KMS-11 (cell line): ENCODE results near the gene DUSP22.

Experiments
- H2AFZ ChIP-seq: fragments of 200-600 bp; sonication (generic); 2 replicates; pipeline ENCODE4 v1.6.1; 2016; ENCODE audit warnings: antibody characterized with exemption, mixed run types, low read depth
- H3K27ac ChIP-seq: fragments of 200-600 bp; sonication (generic); 2 replicates; pipeline ENCODE4 v1.6.1; 2016; ENCODE audit warnings: mild to moderate bottlenecking, mixed run types
- H3K27me3 ChIP-seq: fragments of 200-600 bp; sonication (generic); 2 replicates; pipeline ENCODE4 v1.6.1; 2017; ENCODE audit warnings: mild to moderate bottlenecking, low read depth, mixed run types, moderate library complexity; ENCODE audit not compliant: insufficient read depth
- H3K36me3 ChIP-seq: fragments of 200-600 bp; sonication (generic); 2 replicates; pipeline ENCODE4 v1.6.1; 2017; ENCODE audit warnings: mild to moderate bottlenecking, mixed run types; ENCODE audit not compliant: insufficient read depth
- H3K4me1 ChIP-seq: fragments of 200-600 bp; sonication (generic); 2 replicates; pipeline ENCODE4 v1.6.1; 2016; ENCODE audit warnings: mild to moderate bottlenecking, low read depth, mixed run types; ENCODE audit not compliant: poor library complexity, severe bottlenecking
- H3K4me2 ChIP-seq: fragments of 200-600 bp; sonication (generic); 2 replicates; pipeline ENCODE4 v1.7.0; 2016; ENCODE audit warnings: mild to moderate bottlenecking, mixed run types
- H3K4me3 ChIP-seq: fragments of 200-600 bp; sonication (generic); IDR thresholded peaks from 2 replicates; pipeline ENCODE4 v1.6.1; 2017; ENCODE audit warnings: low read depth, low read length, mixed read lengths; ENCODE audit not compliant: insufficient read depth
- H3K79me2 ChIP-seq: fragments of 200-600 bp; sonication (generic); 2 replicates; pipeline ENCODE4 v1.6.1; 2016; ENCODE audit warnings: low read depth, mixed run types; ENCODE audit not compliant: insufficient read depth
- H3K9ac ChIP-seq: fragments of 200-600 bp; sonication (generic); 2 replicates; pipeline ENCODE4 v1.6.1; 2016; ENCODE audit warnings: mild to moderate bottlenecking, mixed run types
- H4K20me1 ChIP-seq: fragments of 200-600 bp; sonication (generic); 2 replicates; pipeline ENCODE4 v1.6.1; 2016; ENCODE audit warnings: mild to moderate bottlenecking, mixed run types; ENCODE audit not compliant: insufficient read depth
- TF ChIP-seq, protein P1 (sequence below): fragments of 200-600 bp; sonication (generic); conservative IDR thresholded peaks from 2 replicates; pipeline ENCODE4 v1.6.1; 2017; ENCODE audit warnings: low read depth, mild to moderate bottlenecking, antibody characterized with exemption, low read length, moderate library complexity, mixed read lengths

Gene DUSP22

DNA sequence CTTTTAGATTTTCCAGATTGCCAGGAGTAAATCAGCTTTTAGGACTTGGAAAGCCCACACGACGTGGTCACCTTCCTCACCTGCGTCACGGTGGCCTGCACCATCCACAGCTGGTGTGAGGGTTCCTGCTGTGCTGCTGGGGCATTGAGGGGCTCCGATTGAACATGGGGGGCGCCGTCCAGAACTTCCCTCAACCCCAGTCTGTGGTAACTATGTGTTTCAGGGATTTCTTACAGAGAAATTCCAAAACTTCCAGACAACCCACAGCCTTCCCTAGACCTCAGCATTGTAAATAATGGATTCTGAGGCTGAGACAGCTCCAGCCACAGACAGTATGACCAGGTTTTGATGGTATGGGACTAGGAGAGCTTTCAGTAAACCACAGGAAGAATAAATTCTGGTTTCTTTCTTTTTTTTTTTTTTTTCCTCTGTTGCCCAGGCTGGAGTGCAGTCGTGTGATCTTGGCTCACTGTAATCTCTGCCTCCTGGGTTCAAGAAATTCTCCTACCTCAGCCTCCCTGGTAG, 52.6 kb downstream of the DUSP22 start:
- Histone ChIP-seq H2AFZ (no peak overlapping the region), H3K4me2 (no peak overlapping the region), H3K27me3 (no peaks in the 10 kb centered on the region), H3K79me2 (0 out of 2 replicates have a peak, but pooled peaks cover 3% of the 10 kb centered on the region), H3K4me1 (peaks cover 8% of the 10 kb centered on the region), H3K9ac (no peak overlapping the region), H4K20me1 (no peaks in the 10 kb centered on the region), H3K36me3 (peaks cover 14% of the 10 kb centered on the region; the same call in 1 of the 2 replicates), H3K4me3 (no peak overlapping the region), H3K27ac (no peak overlapping the region)
- TF ChIP-seq, protein P1, sequence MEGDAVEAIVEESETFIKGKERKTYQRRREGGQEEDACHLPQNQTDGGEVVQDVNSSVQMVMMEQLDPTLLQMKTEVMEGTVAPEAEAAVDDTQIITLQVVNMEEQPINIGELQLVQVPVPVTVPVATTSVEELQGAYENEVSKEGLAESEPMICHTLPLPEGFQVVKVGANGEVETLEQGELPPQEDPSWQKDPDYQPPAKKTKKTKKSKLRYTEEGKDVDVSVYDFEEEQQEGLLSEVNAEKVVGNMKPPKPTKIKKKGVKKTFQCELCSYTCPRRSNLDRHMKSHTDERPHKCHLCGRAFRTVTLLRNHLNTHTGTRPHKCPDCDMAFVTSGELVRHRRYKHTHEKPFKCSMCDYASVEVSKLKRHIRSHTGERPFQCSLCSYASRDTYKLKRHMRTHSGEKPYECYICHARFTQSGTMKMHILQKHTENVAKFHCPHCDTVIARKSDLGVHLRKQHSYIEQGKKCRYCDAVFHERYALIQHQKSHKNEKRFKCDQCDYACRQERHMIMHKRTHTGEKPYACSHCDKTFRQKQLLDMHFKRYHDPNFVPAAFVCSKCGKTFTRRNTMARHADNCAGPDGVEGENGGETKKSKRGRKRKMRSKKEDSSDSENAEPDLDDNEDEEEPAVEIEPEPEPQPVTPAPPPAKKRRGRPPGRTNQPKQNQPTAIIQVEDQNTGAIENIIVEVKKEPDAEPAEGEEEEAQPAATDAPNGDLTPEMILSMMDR = no peak

DNA sequence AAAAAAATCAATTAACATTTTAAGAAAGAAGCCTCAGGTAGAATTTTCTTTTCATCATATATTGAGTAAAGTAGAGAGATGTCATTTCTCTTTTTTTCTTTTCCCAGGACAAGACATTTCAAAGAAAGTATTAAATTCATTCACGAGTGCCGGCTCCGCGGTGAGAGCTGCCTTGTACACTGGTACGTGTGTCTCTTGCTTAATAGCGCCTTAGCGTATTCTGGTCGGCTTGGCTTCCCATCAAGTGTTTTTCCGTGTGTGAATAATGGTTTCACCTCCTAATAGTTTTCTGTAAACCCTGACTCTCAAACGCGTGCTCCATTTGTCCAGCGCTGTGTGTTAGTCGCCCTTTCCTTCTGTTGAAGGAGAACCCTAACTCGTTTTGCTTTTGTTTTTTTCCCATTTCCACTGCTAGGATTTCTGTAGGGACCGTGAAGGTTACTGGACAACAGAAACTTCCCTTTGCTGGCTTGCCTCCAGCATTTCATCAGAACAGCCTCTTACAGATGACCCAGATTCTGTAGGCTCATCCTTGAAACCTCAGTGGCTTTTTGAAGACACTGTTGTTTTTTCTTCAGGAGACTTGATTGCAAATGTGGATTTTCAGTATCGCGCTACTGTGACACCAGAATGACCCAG, 53.6 kb downstream of the DUSP22 start:
- TF ChIP-seq, protein P1 = no peak
- no peaks in the 10 kb centered on the region for H3K79me2 ChIP-seq
- H3K36me3 ChIP-seq = peaks cover 14% of the 10 kb centered on the region; the same call in 1 of the 2 replicates
- H4K20me1 ChIP-seq = no peaks in the 10 kb centered on the region
- H3K4me2 ChIP-seq = no peak overlapping the region
- H3K27me3 ChIP-seq = no peaks in the 10 kb centered on the region
- H3K4me3 ChIP-seq = no peak overlapping the region
- no peak overlapping the region for H3K9ac ChIP-seq
- H3K27ac ChIP-seq = no peak overlapping the region
- H2AFZ ChIP-seq = no peak overlapping the region
- H3K4me1 ChIP-seq = no peaks in the 10 kb centered on the region

DNA sequence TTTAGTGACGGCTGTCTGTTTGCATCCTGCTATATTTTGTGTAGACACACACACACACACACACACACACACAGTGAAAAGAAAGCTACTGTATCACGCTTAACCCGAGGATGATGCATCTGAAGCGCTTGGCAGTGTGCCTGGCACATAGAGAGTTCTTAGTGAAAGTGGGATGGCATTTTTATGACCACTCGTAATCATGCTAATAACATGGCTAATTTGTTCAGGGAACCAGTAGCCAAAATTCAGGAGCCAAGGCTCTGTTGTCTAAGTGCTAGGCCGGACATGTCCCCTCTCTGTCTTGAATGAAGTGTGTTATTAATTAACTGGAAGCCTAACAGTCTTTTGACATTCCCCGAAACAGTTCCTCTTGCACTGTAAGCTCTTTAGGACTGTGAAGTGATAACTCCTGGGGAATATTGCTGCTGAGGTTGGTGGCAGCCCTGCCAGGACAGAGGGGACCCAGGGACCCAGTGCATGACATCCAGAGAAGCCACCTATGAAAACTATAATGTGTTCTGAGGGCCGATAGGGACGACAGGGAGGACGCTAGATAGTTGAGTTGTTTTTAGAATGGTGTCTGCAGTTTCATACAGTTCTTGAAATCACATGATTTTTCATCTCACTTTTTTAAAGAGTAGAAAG, 54.2 kb downstream of the DUSP22 start:
- no peak overlapping the region for H3K4me3 ChIP-seq

DNA sequence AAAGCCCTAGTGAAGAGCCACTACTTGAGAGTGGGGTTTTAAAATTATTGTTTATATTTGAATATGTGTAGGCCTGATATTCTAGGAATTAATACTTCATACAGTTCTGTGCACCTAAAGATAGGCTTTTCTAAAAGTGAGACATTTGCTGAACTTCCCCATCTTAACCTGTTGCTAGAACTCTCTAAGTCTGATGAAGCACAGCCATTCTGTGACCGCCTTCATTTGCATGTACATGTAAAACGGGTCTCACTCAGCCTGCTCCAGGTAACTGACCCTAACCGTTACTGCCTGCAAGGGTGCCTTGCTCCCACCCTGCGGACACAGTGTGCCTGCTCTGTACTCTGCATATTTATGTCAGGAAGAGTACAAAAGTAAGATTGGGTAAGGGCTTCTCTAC, 54.9 kb downstream of the DUSP22 start:
- Histone ChIP-seq H3K4me3 (no peak overlapping the region), H3K4me2 (no peak overlapping the region), H2AFZ (no peak overlapping the region), H3K79me2 (no peaks in the 10 kb centered on the region), H3K4me1 (no peaks in the 10 kb centered on the region), H4K20me1 (no peaks in the 10 kb centered on the region), H3K27me3 (no peaks in the 10 kb centered on the region), H3K9ac (no peak overlapping the region), H3K27ac (no peak overlapping the region), H3K36me3 (peaks cover 14% of the 10 kb centered on the region; the same call in 1 of the 2 replicates)
- TF ChIP-seq, protein P1 = no peak

More for the DNA sequence above, 54.2 kb downstream of the DUSP22 start:
- Histone ChIP-seq H3K4me2 (no peak overlapping the region), H3K36me3 (peaks cover 14% of the 10 kb centered on the region; the same call in 1 of the 2 replicates), H2AFZ (no peak overlapping the region), H3K27ac (no peak overlapping the region), H3K27me3 (no peaks in the 10 kb centered on the region), H3K9ac (no peak overlapping the region), H3K79me2 (no peaks in the 10 kb centered on the region), H4K20me1 (no peaks in the 10 kb centered on the region), H3K4me1 (no peaks in the 10 kb centered on the region)
- TF ChIP-seq, protein P1 = no peak
